Common myeloid progenitor, CD34-positive (primary cell): ENCODE results near the gene FZD10.

Experiments used
- CTCF ChIA-PET: fragments of 350-600 bp; sonication (Branson Sonifier 250); formaldehyde crosslinking; loops from one replicate; lab custom pipeline; 2021; ENCODE audit warnings: antibody characterized with exemption; lab: Charles Lee
- POLR2A ChIA-PET: fragments of 350-600 bp; sonication (Branson Sonifier 250); formaldehyde crosslinking; loops from one replicate; lab custom pipeline; 2021; ENCODE audit warnings: antibody characterized with exemption; lab: Charles Lee
- DNase-seq, 3 donors: peaks; one replicate each; pipeline versions ENCODE4 v3.0.0 to v3.0.0-alpha.2; 2013
- H3K27ac ChIP-seq, 2 experiments: 1 replicate in 1 of 2; 2 replicates in 1 of 2; pipeline ENCODE4 v1.7.0; 2013; ENCODE audit warnings: inconsistent platforms in 2 of 2, low read length in 2 of 2, mild to moderate bottlenecking in 2 of 2, low read depth in 1 of 2, moderate library complexity in 1 of 2; ENCODE audit not compliant: severe bottlenecking in 2 of 2, insufficient read depth in 1 of 2, poor library complexity in 1 of 2
- H3K27me3 ChIP-seq, 5 experiments: replicated peaks in 2 of 5; 1 replicate in 3 of 5; 2 replicates in 2 of 5; pipeline versions ENCODE4 v1.6.1 to v1.7.0; 2013; ENCODE audit warnings: low read length in 4 of 5, mild to moderate bottlenecking in 2 of 5, moderate library complexity in 2 of 5, inconsistent platforms in 1 of 5; ENCODE audit not compliant: insufficient read depth in 5 of 5, control insufficient read depth in 4 of 5
- H3K36me3 ChIP-seq, 4 experiments: 1 replicate in 2 of 4; 2 replicates in 2 of 4; pipeline versions ENCODE4 v1.6.1 to v1.7.0; 2013; ENCODE audit warnings: low read length in 3 of 4, control low read depth in 1 of 4, mild to moderate bottlenecking in 1 of 4; ENCODE audit not compliant: control insufficient read depth in 4 of 4, insufficient read depth in 4 of 4
- H3K4me1 ChIP-seq, 4 experiments: 1 replicate in 3 of 4; 2 replicates in 1 of 4; pipeline versions ENCODE4 v1.6.1 to v1.7.1; 2013; ENCODE audit warnings: low read length in 3 of 4, mild to moderate bottlenecking in 3 of 4, control low read depth in 1 of 4, inconsistent platforms in 1 of 4, moderate library complexity in 1 of 4; ENCODE audit not compliant: control insufficient read depth in 4 of 4, insufficient read depth in 4 of 4; ENCODE audit errors: control extremely low read depth in 1 of 4
- H3K4me3 ChIP-seq, 7 experiments: 1 replicate in 4 of 7; 2 replicates in 3 of 7; pipeline versions ENCODE4 v1.5.1 to v1.7.0; 2013; ENCODE audit warnings: mild to moderate bottlenecking in 7 of 7, low read length in 6 of 7, moderate library complexity in 6 of 7, inconsistent platforms in 2 of 7, low read depth in 2 of 7, control low read depth in 1 of 7; ENCODE audit not compliant: insufficient read depth in 4 of 7, control insufficient read depth in 1 of 7; ENCODE audit errors: extremely low read depth in 1 of 7
- H3K9me3 ChIP-seq, 5 experiments: 1 replicate in 4 of 5; 2 replicates in 1 of 5; pipeline versions ENCODE4 v1.6.1 to v1.7.1; 2013; ENCODE audit warnings: low read length in 4 of 5, mild to moderate bottlenecking in 2 of 5, inconsistent platforms in 1 of 5, low read depth in 1 of 5, moderate library complexity in 1 of 5; ENCODE audit not compliant: control insufficient read depth in 4 of 5, insufficient read depth in 2 of 5; ENCODE audit errors: control extremely low read depth in 1 of 5
- WGBS: methylation state at CpG from one replicate; pipeline ENCODE4 v1.1.5; 2013; ENCODE audit not compliant: insufficient coverage; 5-methylcytosine and 5-hydroxymethylcytosine counted together

The FZD10 gene

GRCh38 chr12:130154276-130155070 lies 7.8 kb upstream of the FZD10 start:
- POLR2A ChIA-PET: no interaction called here
- H3K4me3 ChIP-seq: no peak overlapping the region
- H3K27ac ChIP-seq: no peak overlapping the region
- WGBS: 93% methylated on average over 14 of the region's 22 CpGs
- no peak for DNase-seq
- peaks cover 14 to 54% (median 20%) of the 10 kb centered on the region in 5 experiments for H3K27me3 ChIP-seq
- no peaks in the 10 kb centered on the region for H3K36me3 ChIP-seq
- H3K4me1 ChIP-seq: no peaks in the 10 kb centered on the region
- no peaks in the 10 kb centered on the region for H3K9me3 ChIP-seq
- CTCF ChIA-PET: no interaction called here

- Histone ChIP-seq H3K9me3 (no peaks in the 10 kb centered on the region), H3K4me1 (no peaks in the 10 kb centered on the region), H3K4me3 (no peak overlapping the region), H3K36me3 (no peaks in the 10 kb centered on the region), H3K27ac (no peak overlapping the region), H3K27me3 (peaks cover 14 to 64% (median 29%) of the 10 kb centered on the region in 5 experiments)
- ChIA-PET CTCF (no interaction called here), POLR2A (no interaction called here)
- 88% methylated on average over 10 of the region's 10 CpGs for WGBS
- DNase-seq: no peak
Measured at GRCh38 chr12:130155416-130156073, 6.7 kb upstream of the FZD10 start.

- WGBS: 78% methylated on average over 9 of the region's 13 CpGs
- Histone ChIP-seq H3K27ac (no peak overlapping the region), H3K4me1 (peaks cover 0 to 11% (median 4%) of the 10 kb centered on the region in 4 experiments), H3K27me3 (peaks cover 14 to 77% (median 34%) of the 10 kb centered on the region in 5 experiments), H3K4me3 (no peak overlapping the region), H3K9me3 (no peaks in the 10 kb centered on the region), H3K36me3 (no peaks in the 10 kb centered on the region)
- ChIA-PET POLR2A (no interaction called here), CTCF (no interaction called here)
- DNase-seq: no peak
Measured at GRCh38 chr12:130156652-130157275, 5.5 kb upstream of the FZD10 start.

GRCh38 chr12:130157998-130158753 lies 4.1 kb upstream of the FZD10 start:
- Histone ChIP-seq H3K4me1 (peaks cover 0 to 15% (median 7%) of the 10 kb centered on the region in 4 experiments), H3K27me3 (peaks cover 14 to 90% (median 39%) of the 10 kb centered on the region in 5 experiments), H3K36me3 (no peaks in the 10 kb centered on the region), H3K27ac (no peak overlapping the region), H3K9me3 (peaks cover 0 to 3% (median 0%) of the 10 kb centered on the region in 5 experiments), H3K4me3 (no peak overlapping the region)
- CTCF ChIA-PET: interaction anchor here (1.4 kb wide), 1 partner anchor 12 kb away, joined by 3 read pairs; no protein-coding TSS in a partner anchor
- WGBS: 15% methylated on average over 7 of the region's 15 CpGs
- POLR2A ChIA-PET: no interaction called here
- no peak for DNase-seq

GRCh38 chr12:130158754-130159059 lies 3.6 kb upstream of the FZD10 start:
- H3K27me3 ChIP-seq: peaks cover 14 to 95% (median 44%) of the 10 kb centered on the region in 5 experiments
- ChIA-PET POLR2A (no interaction called here), CTCF (interaction anchor here (1.4 kb wide), 1 partner anchor 12 kb away, joined by 3 read pairs; no protein-coding TSS in a partner anchor)
- DNase-seq: no peak
- no peak overlapping the region for H3K27ac ChIP-seq
- H3K4me3 ChIP-seq: no peak overlapping the region
- H3K36me3 ChIP-seq: no peaks in the 10 kb centered on the region
- H3K4me1 ChIP-seq: peaks cover 0 to 17% (median 7%) of the 10 kb centered on the region in 4 experiments
- WGBS: 40% methylated on average over 1 of the region's 7 CpGs
- H3K9me3 ChIP-seq: peaks cover 0 to 6% (median 0%) of the 10 kb centered on the region in 5 experiments

- H3K36me3 ChIP-seq: no peaks in the 10 kb centered on the region
- no peak for DNase-seq
- 0% methylated on average over 2 of the region's 7 CpGs for WGBS
- H3K4me3 ChIP-seq: no peak overlapping the region
- CTCF ChIA-PET: interaction anchor here (0.6 kb wide), 1 partner anchor 1171 kb away, joined by 3 read pairs; no protein-coding TSS in a partner anchor
- peaks cover 0 to 19% (median 7%) of the 10 kb centered on the region in 4 experiments for H3K4me1 ChIP-seq
- no peak overlapping the region for H3K27ac ChIP-seq
- H3K27me3 ChIP-seq: peaks cover 16 to 97% (median 50%) of the 10 kb centered on the region in 5 experiments
- POLR2A ChIA-PET: no interaction called here
- peaks cover 0 to 6% (median 0%) of the 10 kb centered on the region in 5 experiments for H3K9me3 ChIP-seq
Measured at GRCh38 chr12:130160306-130160705, 2.0 kb upstream of the FZD10 start.
